Thyroid gland (tissue), 4 donors: Measurements from ENCODE around the gene NDUFA13. TPM values are rescaled to one million over a fixed set of nuclear protein-coding genes. Genes with fewer than 3 reads are reported as not detected.

ENCODE experiments used
- DNase-seq, 2 donors: peaks; one replicate each; pipeline ENCODE4 v3.0.0-alpha.2; 2019
- H3K27ac ChIP-seq, 3 donors: fragments of 200-600 bp; sonication (generic); 1 replicate in 2 of 3; 2 replicates in 1 of 3; pipeline ENCODE4 v1.5.1; 2016 to 2019; ENCODE audit warnings: mild to moderate bottlenecking in 1 of 3, moderate library complexity in 1 of 3
- H3K27me3 ChIP-seq: fragments of 200-600 bp; sonication (generic); one replicate; pipeline ENCODE4 v1.5.1; 2019
- H3K36me3 ChIP-seq, 2 donors: fragments of 200-600 bp; sonication (generic); one replicate each; pipeline ENCODE4 v1.5.1; 2016 to 2019
- H3K4me1 ChIP-seq, 2 donors: fragments of 200-600 bp; sonication (generic); one replicate each; pipeline ENCODE4 v1.5.1; 2017 to 2019
- H3K4me3 ChIP-seq, 3 donors: fragments of 200-600 bp; sonication (generic); replicated peaks in 1 of 3; 1 replicate in 2 of 3; 2 replicates in 1 of 3; pipeline ENCODE4 v1.5.1; 2016; ENCODE audit warnings: mild to moderate bottlenecking in 1 of 3
- H3K9me3 ChIP-seq: fragments of 200-600 bp; sonication (generic); one replicate; pipeline ENCODE4 v1.5.1; 2017
- CTCF ChIP-seq, 6 experiments: fragments of 200-600 bp in 3 of 6; fragments of 450-650 bp in 3 of 6; sonication (generic) in 3 of 6; IDR thresholded peaks; one replicate each; pipeline ENCODE4 v1.5.1; 2016 to 2019; ENCODE audit warnings: antibody characterized with exemption in 6 of 6, mild to moderate bottlenecking in 2 of 6, inconsistent platforms in 1 of 6, moderate library complexity in 1 of 6
- POLR2A ChIP-seq, 2 donors: fragments of 450-650 bp; IDR thresholded peaks; one replicate each; pipeline ENCODE4 v1.6.1; 2017; ENCODE audit warnings: antibody characterized with exemption in 2 of 2, mild to moderate bottlenecking in 2 of 2, moderate library complexity in 1 of 2
- WGBS, 2 donors: methylation state at CpG; one replicate each; pipeline ENCODE4 v1.1.5; 2017; 5-methylcytosine and 5-hydroxymethylcytosine counted together
- intact Hi-C: fragments of 100-400 bp; cut with DNase I; formaldehyde crosslinking; loops from one replicate; pipeline ENCODE4 v1.15.1; 2023
- total RNA-seq, 4 donors: library from RNA; depleted of rRNA; stranded (reverse); fragments of >200 nt; gene quantifications; one replicate each; pipeline ENCODE4 v1.2.3, GENCODE V29; 2016

The NDUFA13 gene
- total RNA-seq, 4 donors from 2014 or later: 32.8 to 265 (median 63.6) TPM

GRCh38 chr19:19527674-19528625 lies 11.9 kb downstream of the NDUFA13 start:
- intact Hi-C loops: no loop called here
- Histone ChIP-seq H3K4me1 (peaks cover 20 to 31% of the 10 kb centered on the region in 2 donors), H3K9me3 (no peaks in the 10 kb centered on the region)

GRCh38 chr19:19528721-19529490 lies 12.9 kb downstream of the NDUFA13 start, which contains the start of gene YJEFN3:
TSS of gene YJEFN3 (plus strand) at chr19:19528911. CDS start at chr19:19528933, 22 bp downstream.
- Histone ChIP-seq H3K4me3 (no peak within 1 kb of the TSS), H3K9me3 (no peaks in the 10 kb centered on the region), H3K27ac (no peak within 1 kb of the TSS), H3K4me1 (peaks cover 20 to 31% of the 10 kb centered on the region in 2 donors), H3K27me3 (no peaks in the 10 kb centered on the region), H3K36me3 (peaks cover 7% of the 10 kb centered on the region in 2 donors)
- TF ChIP-seq POLR2A (IDR thresholded peaks at IDR 0.05) (no peak), CTCF (IDR thresholded peaks at IDR 0.05) (no peak)
- no peak for DNase-seq
- intact Hi-C loops: no loop called here
- 73 to 78% methylated on average over 46 to 50 of the region's 50 CpGs for whole genome bisulfite sequencing, 2 donors

More at GRCh38 chr19:19527674-19528625, 11.9 kb downstream of the NDUFA13 start:
- no peak overlapping the region for H3K4me3 ChIP-seq
- no peaks in the 10 kb centered on the region for H3K27me3 ChIP-seq
- DNase-seq: no peak
- WGBS, 2 donors: 94 to 96% methylated on average over 14 to 25 of the region's 27 CpGs
- H3K36me3 ChIP-seq: peaks cover 7% of the 10 kb centered on the region in 2 donors
- no peak overlapping the region for H3K27ac ChIP-seq
- no peak for TF ChIP-seq POLR2A (IDR thresholded peaks at IDR 0.05)
- no peak for TF ChIP-seq CTCF (IDR thresholded peaks at IDR 0.05)

GRCh38 chr19:19529783-19530422 lies 13.9 kb downstream of the NDUFA13 start:
- TF ChIP-seq CTCF (IDR thresholded peaks at IDR 0.05) (no peak), POLR2A (IDR thresholded peaks at IDR 0.05) (no peak)
- intact Hi-C loops: no loop called here
- no peaks in the 10 kb centered on the region for H3K9me3 ChIP-seq
- H3K27ac ChIP-seq: no peak overlapping the region
- H3K4me1 ChIP-seq: peaks cover 20 to 31% of the 10 kb centered on the region in 2 donors
- no peak for DNase-seq
- H3K36me3 ChIP-seq: peaks cover 4 to 7% of the 10 kb centered on the region in 2 donors
- WGBS, 2 donors: 76 to 79% methylated on average over 7 to 11 of the region's 11 CpGs
- H3K4me3 ChIP-seq: no peak overlapping the region
- no peaks in the 10 kb centered on the region for H3K27me3 ChIP-seq

- H3K36me3 ChIP-seq: peaks cover 4 to 7% of the 10 kb centered on the region in 2 donors
- 64% methylated on average over 9 of the region's 9 CpGs for WGBS, 2 donors
- H3K4me1 ChIP-seq: peaks cover 17 to 26% of the 10 kb centered on the region in 2 donors
- no peaks in the 10 kb centered on the region for H3K9me3 ChIP-seq
- no peaks in the 10 kb centered on the region for H3K27me3 ChIP-seq
- no peak for DNase-seq
- H3K4me3 ChIP-seq: no peak overlapping the region
- intact Hi-C loops: no loop called here
- no peak overlapping the region for H3K27ac ChIP-seq
- no peak for TF ChIP-seq CTCF (IDR thresholded peaks at IDR 0.05)
- no peak for TF ChIP-seq POLR2A (IDR thresholded peaks at IDR 0.05)
These were observed 14.4 kb downstream of the NDUFA13 start for GRCh38 chr19:19530423-19530804.
